NOMO-1 treated with DMSO at 0.1 percent for 48 hours (cell line): Measurements from ENCODE around the gene PI4K2B.
A peak's percentile ranks its signal among the peaks of the same experiment; 100 is the strongest.
"Not testable (repeated sequence)": the region's sequence is repeated elsewhere in the genome, so short reads cannot be mapped to it uniquely, and the experiment has no call there.

Source experiments
- DNase-seq: peaks from one replicate; lab custom pipeline; 2025; ENCODE audit not compliant: unreplicated experiment; lab: John Stamatoyannopoulos, UW

The PI4K2B gene

DNA sequence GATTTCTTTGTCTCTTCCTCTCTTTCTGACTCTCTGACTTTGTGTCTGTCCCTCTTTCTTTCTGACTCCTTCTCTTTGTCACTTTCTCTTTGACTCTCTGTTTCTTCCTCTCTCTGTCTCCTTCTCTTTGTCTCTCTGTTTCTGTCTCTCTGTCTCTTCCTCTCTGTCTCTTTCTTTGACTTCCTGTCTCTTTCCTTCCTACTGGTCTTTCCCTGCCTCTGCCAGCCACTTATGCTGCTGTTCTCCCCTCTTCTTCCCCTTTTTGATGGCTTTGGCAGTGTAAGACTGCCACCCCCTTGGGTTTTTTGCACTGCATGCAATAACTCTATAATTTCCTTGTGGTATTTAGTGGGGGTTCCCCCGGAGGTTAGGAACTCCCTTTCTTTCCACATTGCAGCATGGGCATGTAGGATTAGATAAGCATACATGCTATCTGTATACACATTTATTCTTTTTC lies 6.9 kb downstream of the PI4K2B start:
- DNase-seq: peak; percentile 50

DNA sequence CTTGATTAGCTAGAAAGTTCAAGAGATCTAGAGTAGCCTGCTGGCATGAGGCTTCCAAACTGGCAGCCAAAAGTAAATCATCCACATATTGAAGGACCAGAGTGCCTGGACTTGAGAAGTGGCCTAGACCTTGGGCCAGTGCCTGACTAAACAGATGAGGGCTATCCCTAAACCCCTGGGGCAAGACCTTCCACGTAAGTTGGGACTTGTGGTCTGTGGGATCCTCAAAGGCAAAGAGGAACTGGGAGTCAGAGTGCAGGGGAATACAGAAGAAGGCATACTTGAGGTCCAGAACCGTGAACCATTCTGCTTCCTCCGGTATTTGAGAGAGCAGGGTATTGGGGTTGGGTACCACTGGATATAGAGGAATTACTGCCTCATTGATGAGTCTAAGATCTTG lies 8.4 kb downstream of the PI4K2B start:
- DNase-seq: not testable (repeated sequence)

DNA sequence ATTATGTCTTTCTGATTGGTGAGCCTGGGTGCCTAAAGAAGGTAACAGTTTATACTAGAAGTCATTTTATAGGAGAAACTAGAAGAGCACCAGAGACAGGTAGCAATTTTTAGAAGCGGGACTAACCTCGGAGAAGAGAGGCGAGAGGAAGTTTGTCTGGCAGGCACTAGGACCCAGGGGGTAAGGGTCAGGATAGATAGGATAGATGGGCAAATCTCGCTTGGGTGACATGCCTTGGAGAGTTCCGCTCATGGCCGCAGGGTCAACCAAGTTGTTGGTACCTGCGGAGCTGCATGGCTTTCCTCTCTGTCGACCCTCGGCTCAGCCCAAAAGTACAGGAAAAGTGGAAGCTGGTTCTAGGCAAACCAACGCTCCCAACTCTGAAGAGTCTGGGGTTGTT lies 11.3 kb downstream of the PI4K2B start:
- DNase-seq: no peak

DNA sequence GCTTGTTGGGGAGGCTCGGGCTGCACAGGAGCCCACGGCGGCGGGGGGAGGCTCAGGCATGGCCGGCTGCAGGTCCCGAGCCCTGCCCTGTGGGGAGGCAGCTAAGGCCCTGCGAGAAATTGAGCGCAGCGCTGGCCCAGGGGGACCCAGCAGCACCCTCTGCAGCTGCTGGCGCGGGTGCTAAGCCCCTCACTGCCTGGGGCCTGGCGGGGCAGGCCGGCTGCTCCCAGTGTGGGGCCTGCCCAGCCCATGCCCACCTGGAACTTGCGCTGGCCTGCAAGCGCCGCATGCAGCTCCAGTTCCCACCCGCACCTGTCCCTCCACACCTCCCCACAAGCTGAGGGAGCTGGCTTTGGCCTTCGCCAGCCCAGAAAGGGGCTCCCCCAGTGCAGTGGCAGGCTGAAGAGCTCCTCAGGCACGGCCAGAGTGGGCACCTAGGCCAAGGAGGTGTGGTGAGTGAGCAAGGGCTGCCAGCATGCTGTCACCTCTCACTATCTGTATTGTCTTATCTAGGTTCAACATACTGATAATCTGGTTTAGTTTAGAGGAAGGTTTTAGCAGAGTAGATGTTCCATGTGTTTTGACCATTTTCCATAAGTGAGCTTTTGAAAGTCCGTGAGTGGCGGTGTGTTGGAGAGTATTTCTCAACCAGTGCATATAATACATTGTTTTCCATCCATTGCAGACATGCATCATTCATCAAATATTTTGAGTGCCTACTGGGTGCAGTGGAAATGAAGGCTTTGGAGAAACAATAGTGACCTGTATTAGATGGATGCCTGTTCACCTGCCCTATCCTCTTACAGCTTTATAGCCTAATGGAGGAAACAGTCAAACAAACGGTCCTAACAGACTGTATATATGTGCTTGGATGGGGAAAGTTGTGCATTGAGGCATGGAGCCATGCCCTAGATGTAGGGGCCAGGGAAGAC lies 13.1 kb downstream of the PI4K2B start:
- DNase-seq: no peak

DNA sequence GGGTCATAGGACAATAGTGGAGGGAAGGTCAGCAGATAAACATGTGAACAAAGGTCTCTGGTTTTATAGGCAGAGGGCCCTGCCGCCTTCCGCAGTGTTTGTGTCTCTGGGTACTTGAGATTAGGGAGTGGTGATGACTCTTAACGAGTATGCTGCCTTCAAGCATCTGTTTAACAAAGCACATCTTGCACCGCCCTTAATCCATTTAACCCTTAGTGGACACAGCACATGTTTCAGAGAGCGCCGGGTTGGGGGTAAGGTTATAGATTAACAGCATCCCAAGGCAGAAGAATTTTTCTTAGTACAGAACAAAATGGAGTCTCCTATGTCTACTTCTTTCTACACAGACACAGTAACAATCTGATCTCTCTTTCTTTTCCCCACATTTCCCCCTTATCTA lies 15.0 kb downstream of the PI4K2B start:
- not testable (repeated sequence) for DNase-seq

DNA sequence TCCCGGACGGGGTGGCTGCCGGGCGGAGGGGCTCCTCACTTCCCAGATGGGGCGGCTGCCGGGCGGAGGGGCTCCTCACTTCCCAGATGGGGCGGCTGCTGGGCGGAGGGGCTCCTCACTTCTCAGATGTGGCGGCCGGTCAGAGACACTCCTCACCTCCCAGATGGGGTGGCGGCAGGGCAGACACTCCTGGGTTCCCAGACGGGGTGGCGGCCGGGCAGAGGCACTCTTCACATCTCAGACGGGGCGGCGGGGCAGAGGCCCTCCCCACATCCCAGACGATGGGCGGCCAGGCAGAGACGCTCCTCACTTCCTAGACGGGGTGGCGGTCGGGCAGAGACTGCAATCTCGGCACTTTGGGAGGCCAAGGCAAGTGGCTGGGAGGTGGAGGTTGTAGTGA lies 15.7 kb downstream of the PI4K2B start:
- DNase-seq: not testable (repeated sequence)

DNA sequence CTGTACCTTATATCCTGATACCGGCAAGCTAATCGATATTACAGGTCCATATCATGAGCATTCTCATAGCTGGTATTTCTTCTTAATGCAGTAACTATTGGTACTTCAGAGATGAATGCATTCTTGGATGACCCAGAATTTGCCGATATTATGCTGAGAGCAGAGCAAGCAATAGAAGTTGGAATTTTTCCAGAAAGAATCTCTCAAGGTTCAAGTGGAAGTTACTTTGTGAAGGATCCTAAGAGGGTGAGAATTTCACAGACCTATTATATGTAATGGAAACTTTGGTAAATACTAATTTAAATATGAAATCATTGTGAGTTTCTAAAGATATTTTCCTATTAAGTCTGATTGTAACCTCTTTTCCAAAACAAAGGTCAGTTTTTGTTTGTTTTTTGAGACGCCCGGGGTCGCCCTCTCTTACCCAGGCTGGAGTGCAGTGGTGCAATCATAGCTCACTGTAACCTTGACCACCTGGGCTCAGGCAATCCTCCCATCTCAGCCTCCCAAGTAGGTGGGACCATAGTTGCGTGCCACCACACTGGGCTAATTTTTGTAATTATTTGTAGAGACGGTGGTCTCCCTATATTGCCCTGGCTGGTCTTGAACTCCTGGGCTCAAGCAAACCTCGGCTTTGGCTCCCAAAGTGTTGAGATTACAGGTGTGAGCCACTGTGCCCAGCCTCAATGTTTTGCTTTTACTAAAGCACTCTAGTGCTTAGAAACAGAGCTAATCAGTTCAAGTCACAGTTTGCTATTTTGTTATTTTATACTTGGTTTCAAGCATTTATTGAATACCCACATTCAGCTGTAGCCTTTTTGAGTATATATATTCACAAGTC lies 18.6 kb downstream of the PI4K2B start:
- no peak for DNase-seq

DNA sequence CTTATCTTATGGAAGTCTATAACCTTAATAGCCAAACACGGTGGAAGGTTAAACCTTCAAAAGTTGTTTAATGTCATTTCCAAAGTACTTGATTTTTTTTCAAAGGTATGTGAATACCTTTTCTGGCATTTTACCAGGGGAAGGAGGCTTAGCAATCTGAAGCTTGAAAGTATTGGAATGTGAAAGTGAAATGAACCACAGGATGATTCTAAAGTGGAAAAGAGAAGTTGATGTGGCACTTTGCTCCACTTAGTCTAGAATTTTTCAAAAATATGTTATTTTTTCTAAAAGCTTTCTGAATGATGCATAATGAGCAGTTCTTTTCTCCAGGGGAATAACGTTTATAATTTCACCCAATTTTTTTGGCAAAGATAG lies 19.2 kb downstream of the PI4K2B start:
- DNase-seq: no peak

DNA sequence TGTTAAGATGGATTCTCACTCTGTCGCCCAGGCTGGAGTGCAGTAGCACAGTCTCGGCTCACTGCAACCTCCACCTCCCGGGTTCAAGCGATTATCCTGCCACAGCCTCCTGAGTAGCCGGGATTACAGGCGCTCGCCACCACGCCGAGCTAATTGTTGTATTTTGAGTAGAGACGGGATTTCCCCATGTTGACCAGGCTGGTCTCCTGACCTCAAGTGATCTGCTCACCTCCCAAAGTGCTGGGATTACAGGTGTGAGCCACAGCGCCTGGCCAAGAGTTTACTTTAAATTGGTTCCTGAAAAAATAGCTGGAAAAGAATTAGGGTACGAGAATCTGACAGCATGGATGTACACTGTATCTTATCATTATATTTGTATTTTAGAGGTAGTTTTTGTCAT lies 20.0 kb downstream of the PI4K2B start:
- not testable (repeated sequence) for DNase-seq

DNA sequence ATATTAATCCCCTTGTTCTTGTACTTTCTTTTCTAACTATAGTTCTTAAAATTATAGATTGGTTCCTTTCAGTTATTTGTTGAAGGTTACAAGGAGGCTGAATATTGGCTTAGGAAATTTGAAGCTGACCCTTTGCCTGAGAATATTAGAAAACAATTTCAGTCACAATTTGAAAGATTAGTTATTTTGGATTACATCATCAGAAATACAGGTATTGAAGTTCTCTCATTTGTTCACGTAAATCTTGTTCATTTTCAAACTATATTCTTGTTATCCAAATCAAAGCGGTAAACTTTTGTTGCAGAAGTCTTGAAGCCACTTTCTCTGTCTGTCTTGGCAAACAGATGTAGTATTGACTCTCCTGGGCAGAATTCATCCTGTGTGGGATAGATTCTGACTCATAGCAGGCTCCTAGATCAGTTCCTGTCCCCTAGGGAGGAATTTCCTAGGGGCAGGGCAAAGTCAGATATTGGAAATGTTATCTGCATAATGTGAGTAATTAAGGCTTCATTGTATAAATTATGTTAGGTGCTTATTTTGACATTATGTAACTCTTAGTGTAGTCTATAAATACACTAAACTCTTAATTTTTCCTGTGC lies 25.2 kb downstream of the PI4K2B start:
- no peak for DNase-seq

DNA sequence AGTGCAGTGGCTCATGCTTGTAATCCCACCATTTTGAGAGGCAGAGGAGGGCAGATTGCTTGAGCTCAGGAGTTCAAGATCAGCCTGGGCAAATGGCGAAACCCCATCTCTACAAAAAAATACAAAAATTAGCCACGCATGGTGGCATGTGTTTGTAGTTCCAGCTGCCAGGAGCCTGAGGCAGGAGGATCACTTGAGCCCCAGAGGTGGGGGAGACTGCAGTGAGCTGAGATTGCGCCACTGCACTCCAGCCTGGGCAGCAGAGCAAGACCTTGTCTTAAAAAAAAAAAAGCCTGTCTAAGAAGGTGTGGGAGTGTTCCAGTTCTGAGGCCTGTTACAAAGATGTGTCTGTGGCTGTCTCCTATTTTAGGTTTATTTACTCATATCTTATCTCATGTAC lies 38.0 kb downstream of the PI4K2B start:
- no peak for DNase-seq

DNA sequence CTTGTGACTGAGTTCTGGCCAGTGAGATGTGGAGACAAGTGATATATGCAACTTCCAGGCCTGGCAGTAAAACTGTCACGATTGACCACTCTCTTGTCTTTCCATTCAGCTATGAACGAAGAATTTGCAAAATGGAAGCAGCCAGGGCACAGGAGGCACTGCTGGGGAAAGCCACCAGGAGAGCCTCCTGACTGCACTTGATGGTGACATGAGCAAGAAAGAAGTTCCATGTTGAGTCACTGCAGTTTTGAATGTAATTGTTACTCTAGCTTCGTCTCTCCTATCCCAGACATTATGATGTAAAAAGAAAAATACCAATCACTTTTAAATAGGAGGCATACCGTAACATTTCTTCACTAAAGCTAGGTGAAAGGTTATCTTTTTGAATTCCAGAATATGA lies 46.4 kb downstream of the PI4K2B start:
- no peak for DNase-seq

DNA sequence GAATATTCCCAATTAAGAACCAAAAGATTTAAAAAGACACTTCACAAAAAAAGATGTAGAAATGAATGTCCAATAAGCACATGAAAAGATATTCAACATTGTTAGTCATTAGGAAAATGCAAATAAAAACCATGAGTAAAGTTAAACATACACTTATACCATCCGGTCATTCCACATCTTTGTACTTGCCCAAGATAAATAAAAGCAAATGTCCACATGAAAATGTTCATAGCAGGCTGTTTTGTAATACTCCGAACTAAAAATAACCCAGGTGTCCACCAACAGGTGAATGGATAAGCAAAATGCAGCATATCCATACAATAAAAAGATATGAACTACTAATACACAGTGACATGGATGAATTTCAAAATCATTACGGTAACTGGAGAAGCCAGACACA lies 50.1 kb downstream of the PI4K2B start:
- no peak for DNase-seq

DNA sequence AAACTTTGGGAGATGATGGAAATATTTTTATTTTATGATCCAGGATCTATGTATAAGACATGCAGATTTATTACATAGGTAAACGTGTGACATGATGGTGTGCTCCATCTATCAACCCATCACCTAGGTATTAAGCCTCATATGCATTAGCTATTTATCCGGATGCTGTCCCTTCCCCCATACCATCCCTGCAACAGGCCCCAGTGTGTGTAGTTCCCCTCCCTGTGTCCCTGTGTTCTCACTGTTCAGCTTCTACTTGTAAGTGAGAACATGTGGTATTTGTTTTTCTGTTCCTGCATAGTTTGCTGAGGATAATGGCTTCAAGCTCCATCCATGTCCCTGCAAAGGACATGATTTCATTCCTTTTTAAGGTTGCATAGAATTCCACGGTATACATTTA lies 50.6 kb downstream of the PI4K2B start:
- no peak for DNase-seq

DNA sequence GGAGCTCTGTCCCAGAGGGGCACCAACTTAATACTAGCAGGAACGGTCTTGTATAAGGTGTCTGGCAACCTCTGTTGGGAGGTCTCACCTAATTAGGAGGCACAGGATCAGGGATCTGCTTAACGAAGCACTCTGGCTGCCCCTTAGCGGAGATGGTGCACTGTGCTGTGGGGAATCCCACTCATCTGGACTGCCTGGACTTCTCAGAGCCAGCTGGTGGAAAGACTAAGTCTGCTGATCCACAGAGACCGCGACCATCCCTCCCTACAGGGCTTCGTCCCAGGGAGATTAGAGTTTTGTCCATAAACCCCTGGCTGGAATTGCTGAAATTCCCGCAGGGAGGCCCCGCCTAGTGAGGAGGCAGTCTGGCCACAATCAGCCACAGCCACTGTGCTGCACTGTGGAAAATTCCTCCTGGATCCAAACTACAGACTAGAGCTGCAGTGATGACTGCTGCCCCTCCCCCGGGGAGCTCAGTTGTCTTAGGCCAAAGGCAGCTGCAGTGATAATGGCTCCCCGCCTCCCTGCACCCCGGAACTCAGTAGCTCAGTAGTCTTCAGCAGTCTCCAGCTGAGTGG lies 56.7 kb downstream of the PI4K2B start:
- DNase-seq: no peak

DNA sequence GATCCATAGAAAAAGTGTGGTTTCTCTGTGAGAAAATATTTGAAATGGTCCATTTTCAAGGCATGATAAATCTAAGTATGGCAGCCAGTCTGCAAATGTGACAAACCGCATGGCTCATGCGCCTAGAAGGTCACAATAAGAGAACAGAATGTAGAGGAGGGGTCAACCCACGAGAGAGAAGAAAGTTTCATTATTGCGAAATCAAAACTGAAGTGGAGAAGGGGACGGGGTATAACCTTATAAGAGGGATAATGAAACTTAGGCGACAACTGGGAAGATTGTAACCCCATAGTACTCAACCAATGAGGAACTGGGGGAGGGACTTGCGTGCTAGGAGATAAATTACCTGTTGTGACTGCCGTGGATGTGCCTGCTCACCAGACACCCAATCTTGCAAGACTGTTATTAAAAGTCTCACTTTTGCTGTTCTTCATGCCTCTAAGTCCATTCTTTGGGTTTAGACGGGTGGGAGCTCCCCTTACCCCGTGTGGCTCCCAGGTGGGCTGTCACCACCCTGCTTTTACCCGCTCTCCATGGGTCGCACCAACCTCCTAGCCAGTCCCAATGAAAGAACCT lies 57.4 kb downstream of the PI4K2B start:
- DNase-seq: no peak

DNA sequence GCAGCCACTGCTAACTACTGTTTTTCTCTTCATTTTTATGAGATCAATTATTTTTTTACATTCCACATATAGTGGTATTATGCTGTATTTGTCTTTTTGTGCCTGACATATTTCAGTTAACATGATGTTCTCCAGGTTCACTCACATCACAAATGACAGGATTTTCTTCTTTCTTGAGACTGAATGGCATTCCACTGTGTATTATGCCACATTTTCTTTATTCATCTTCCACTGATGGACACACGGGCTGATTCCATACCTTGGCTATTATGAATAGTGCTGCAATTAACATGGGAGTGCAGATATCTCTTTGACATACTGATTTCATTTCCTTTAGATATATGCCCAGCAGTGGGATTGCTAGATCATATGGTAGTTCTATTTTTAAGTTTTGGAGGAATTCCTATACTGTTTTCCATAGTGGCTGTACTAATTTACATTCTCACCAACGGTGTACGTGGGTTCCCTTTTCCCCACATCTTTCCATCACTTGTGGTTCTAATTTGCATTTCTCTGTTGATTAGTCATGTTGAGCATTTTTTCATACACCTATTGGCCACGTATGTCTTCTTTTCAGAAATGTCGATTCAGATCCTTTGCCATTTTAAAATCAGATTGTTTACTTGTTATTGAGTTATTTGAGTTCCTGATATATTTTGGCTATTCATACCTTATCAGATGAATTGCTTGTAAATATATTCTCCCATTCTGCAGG lies 63.9 kb downstream of the PI4K2B start:
- DNase-seq: no peak

DNA sequence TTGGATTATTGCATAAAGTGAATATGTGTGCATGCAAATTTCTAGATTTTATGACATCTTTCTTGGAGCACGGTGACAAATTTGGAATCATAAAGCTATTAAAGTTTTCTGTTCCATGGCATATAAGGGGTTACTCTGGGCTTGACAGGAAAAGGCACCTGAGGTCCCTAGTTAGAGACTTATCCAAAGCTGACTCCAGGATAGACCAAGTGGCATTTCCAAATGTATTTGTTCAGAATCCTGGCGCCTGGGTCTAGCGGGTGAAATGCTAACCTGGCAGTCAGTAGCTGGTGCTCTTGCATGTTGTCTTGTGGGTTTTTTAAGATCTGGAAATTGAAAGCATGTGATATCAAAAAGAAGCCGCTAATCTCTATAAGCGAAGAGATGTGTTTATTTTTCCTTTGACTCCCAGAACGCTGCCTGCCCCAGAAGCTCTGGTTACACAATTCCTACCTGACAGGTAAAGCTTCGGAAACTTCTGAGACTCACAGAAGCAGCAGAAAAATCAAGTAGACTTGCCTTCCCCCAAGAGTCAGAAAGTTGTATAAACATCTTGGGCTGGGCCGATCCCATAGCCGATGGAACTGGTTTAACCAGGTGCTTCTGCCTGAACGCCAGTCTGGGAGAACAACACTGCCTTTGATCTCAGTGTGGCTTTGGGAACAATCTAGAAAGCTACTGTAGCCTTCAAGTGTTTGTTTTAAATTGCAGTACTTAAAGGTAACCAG lies 65.8 kb downstream of the PI4K2B start:
- DNase-seq: no peak

DNA sequence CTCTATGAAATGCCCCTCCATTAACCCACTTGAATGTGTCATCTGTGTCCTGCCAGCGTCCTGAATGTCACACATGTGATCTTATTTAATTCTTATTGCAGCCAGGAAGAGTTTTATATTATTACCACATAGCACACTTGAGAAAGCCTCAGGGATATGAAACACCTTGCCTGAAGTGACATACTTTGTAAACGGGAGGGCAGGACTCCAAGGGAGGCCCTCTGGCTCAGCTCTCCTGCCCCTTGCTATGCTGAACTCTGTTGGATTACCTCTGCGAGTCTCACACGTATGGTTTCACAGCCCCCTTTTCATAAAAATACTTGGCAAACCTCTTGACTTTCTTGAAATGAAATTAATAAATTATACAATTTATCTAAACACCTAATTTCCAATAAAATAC lies 67.6 kb downstream of the PI4K2B start:
- DNase-seq: no peak

DNA sequence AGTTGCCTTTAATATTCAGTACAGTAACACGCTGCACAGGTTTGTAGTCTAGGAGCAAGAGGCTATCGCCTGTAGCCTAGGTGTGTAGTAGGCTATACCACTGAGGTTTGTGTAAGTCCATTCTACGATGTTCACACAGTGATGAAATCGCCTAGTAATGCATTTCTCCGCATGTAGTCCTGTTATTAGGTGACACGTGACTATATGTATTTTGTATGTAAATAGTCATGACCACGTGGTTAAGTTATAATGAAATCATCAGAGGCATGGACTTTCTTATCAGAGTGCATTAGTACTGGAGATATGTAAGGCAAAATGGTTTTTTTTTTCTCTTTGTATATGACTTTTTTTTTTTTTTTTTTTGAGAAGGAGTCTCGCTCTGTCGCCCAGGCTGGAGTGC lies 68.8 kb downstream of the PI4K2B start:
- DNase-seq: no peak
